ENCODE data around the gene ARHGAP45.
"Not testable (repeated sequence)": the region's sequence is repeated elsewhere in the genome, so short reads cannot be mapped to it uniquely, and the experiment has no call there.

GRCh38 chr19:1025080-1025479, 41.9 kb upstream of the ARHGAP45 start:
- TF ChIP-seq CTCF, POLR2A (IDR thresholded peaks at IDR 0.05): not testable (repeated sequence)

Measured in testis (tissue), 2 donors.